Neural crest cell (in vitro differentiated cells): Measurements from ENCODE around the gene FLVCR2. TPM values are rescaled to one million over a fixed set of nuclear protein-coding genes. Genes with fewer than 3 reads are reported as not detected.

Experiments used
- DNase-seq: peaks from one replicate; pipeline ENCODE4 v3.0.0; 2021; ENCODE audit warnings: low read depth, mixed read lengths, low spot score
- H3K27ac Mint-ChIP-seq: one replicate; pipeline ENCODE4 v1.8.0; 2021; ENCODE audit warnings: mild to moderate bottlenecking, mixed read lengths; ENCODE audit not compliant: unreplicated experiment
- H3K27me3 Mint-ChIP-seq: 2 replicates; pipeline ENCODE4 v1.8.0; 2021; ENCODE audit warnings: low read depth, mild to moderate bottlenecking, mixed read lengths
- H3K36me3 Mint-ChIP-seq: 2 replicates; pipeline ENCODE4 v1.8.0; 2021; ENCODE audit warnings: low read depth, mild to moderate bottlenecking, mixed read lengths
- H3K4me1 Mint-ChIP-seq: 2 replicates; pipeline ENCODE4 v1.8.0; 2021; ENCODE audit warnings: mixed read lengths
- H3K4me3 Mint-ChIP-seq: one replicate; pipeline ENCODE4 v1.8.0; 2021; ENCODE audit warnings: mild to moderate bottlenecking, mixed read lengths
- H3K9me3 Mint-ChIP-seq: 2 replicates; pipeline ENCODE4 v1.8.0; 2021; ENCODE audit warnings: mixed read lengths
- CTCF ChIP-seq: fragments of 200-600 bp; sonication (generic); conservative IDR thresholded peaks from 2 replicates; pipeline ENCODE4 v1.5.0; 2021; ENCODE audit warnings: antibody characterized with exemption, mild to moderate bottlenecking
- total RNA-seq: library from RNA; stranded (reverse); gene quantifications from 2 replicates; pipeline ENCODE4 v1.2.1, GENCODE V29; 2021

FLVCR2 gene
- total RNA-seq, 1 donor from 2014 or later = 3.0 TPM

GRCh38 chr14:75535164-75535898 is 43.1 kb upstream of the FLVCR2 start:
- no peak for DNase-seq
- Mint-ChIP-seq H3K4me3 (no peak overlapping the region), H3K36me3 (no peaks in the 10 kb centered on the region), H3K4me1 (peaks cover 12% of the 10 kb centered on the region), H3K27ac (no peak overlapping the region), H3K9me3 (no peaks in the 10 kb centered on the region), H3K27me3 (no peaks in the 10 kb centered on the region)
- TF ChIP-seq CTCF = no peak

DNA sequence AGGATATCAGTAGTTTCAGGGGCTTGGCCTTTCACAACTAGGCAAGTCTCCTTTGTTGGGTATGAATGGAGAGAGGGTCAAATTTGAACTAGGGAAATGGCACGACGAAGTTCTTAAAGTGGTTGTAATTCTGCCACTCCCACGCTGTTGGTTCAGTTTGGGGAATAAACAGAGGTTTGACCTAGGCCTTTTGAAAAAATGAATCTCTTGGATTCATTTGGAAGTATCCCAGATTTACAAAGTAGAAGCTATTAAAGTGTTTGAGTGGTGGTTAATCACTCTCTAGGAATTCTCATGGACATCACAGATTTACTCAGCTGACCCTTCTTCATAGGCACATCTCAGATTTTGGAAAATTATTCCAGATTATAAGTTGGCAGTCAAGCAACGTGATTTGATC is 41.3 kb upstream of the FLVCR2 start:
- H3K27ac Mint-ChIP-seq = no peak overlapping the region
- no peak overlapping the region for H3K4me3 Mint-ChIP-seq
- TF ChIP-seq CTCF = no peak
- peaks cover 12% of the 10 kb centered on the region for H3K4me1 Mint-ChIP-seq
- H3K9me3 Mint-ChIP-seq = no peaks in the 10 kb centered on the region
- DNase-seq = no peak
- H3K36me3 Mint-ChIP-seq = no peaks in the 10 kb centered on the region
- H3K27me3 Mint-ChIP-seq = no peaks in the 10 kb centered on the region

GRCh38 chr14:75539162-75539560 is 39.3 kb upstream of the FLVCR2 start:
- H3K4me3 Mint-ChIP-seq = no peak overlapping the region
- H3K27me3 Mint-ChIP-seq = no peaks in the 10 kb centered on the region
- no peaks in the 10 kb centered on the region for H3K9me3 Mint-ChIP-seq
- no peaks in the 10 kb centered on the region for H3K36me3 Mint-ChIP-seq
- no peak for TF ChIP-seq CTCF
- H3K4me1 Mint-ChIP-seq = peaks cover 12% of the 10 kb centered on the region
- DNase-seq = no peak
- no peak overlapping the region for H3K27ac Mint-ChIP-seq

- DNase-seq = no peak
- no peaks in the 10 kb centered on the region for H3K36me3 Mint-ChIP-seq
- no peak overlapping the region for H3K27ac Mint-ChIP-seq
- peaks cover 12% of the 10 kb centered on the region for H3K4me1 Mint-ChIP-seq
- H3K9me3 Mint-ChIP-seq = no peaks in the 10 kb centered on the region
- no peak for TF ChIP-seq CTCF
- no peaks in the 10 kb centered on the region for H3K27me3 Mint-ChIP-seq
- no peak overlapping the region for H3K4me3 Mint-ChIP-seq
These were observed 38.6 kb upstream of the FLVCR2 start for GRCh38 chr14:75539561-75540478.

DNA sequence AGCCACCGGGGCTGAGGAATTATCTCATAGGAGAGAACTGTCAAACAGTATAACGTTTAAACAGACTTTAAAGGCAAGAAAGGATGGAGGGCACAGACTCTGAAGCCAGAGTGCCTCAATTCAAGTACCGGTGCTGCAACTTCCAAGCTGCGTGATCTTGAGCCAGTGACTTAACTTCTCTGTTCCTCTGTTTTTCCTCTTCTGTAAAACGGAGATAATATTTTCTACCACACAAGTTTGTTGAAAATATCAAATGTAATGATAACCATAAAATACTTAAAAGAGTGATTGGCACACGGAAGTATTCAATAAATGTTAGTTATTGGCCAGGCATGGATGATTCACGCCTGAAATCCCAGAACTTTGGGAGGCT is 38.0 kb upstream of the FLVCR2 start:
- Mint-ChIP-seq H3K9me3 (no peaks in the 10 kb centered on the region), H3K36me3 (no peaks in the 10 kb centered on the region), H3K27me3 (no peaks in the 10 kb centered on the region), H3K4me1 (peaks cover 12% of the 10 kb centered on the region), H3K4me3 (no peak overlapping the region), H3K27ac (no peak overlapping the region)
- no peak for TF ChIP-seq CTCF
- DNase-seq = no peak
